ENCODE measurements around the gene ELMOD1.

Gene ELMOD1

GRCh38 chr11:107612445-107612844, 21.5 kb downstream of the ELMOD1 start:
- no peak for DNase-seq (ENCODE audit: low read depth)
- H3K4me3 ChIP-seq (replicated peaks; ENCODE audit: low read depth, low read length): no peak overlapping the region
- TF ChIP-seq CTCF (IDR thresholded peaks at IDR 0.05; ENCODE audit: low read length, missing control alignments): no peak

- H3K4me3 ChIP-seq (replicated peaks; ENCODE audit: low read depth, low read length): no peak overlapping the region
- TF ChIP-seq CTCF (IDR thresholded peaks at IDR 0.05; ENCODE audit: low read length, missing control alignments): no peak
- DNase-seq (ENCODE audit: low read depth): peak; percentile 13
These were observed 29.0 kb downstream of the ELMOD1 start for GRCh38 chr11:107619926-107620325.

- TF ChIP-seq CTCF (IDR thresholded peaks at IDR 0.05; ENCODE audit: low read length, missing control alignments): no peak
- no peak for DNase-seq (ENCODE audit: low read depth)
- H3K4me3 ChIP-seq (replicated peaks; ENCODE audit: low read depth, low read length): no peak overlapping the region
These were observed 30.1 kb downstream of the ELMOD1 start for GRCh38 chr11:107621081-107621480.

- H3K4me3 ChIP-seq (replicated peaks; ENCODE audit: low read depth, low read length): no peak overlapping the region
- TF ChIP-seq CTCF (IDR thresholded peaks at IDR 0.05; ENCODE audit: low read length, missing control alignments): no peak
- DNase-seq (ENCODE audit: low read depth): no peak
These were observed 32.2 kb downstream of the ELMOD1 start for GRCh38 chr11:107623183-107623582.

- no peak for DNase-seq (ENCODE audit: low read depth)
- TF ChIP-seq CTCF (IDR thresholded peaks at IDR 0.05; ENCODE audit: low read length, missing control alignments): no peak
- no peak overlapping the region for H3K4me3 ChIP-seq (replicated peaks; ENCODE audit: low read depth, low read length)
These were observed 34.2 kb downstream of the ELMOD1 start for GRCh38 chr11:107624983-107625684.

GRCh38 chr11:107625685-107625989, 34.7 kb downstream of the ELMOD1 start:
- H3K4me3 ChIP-seq (replicated peaks; ENCODE audit: low read depth, low read length): no peak overlapping the region
- no peak for DNase-seq (ENCODE audit: low read depth)
- no peak for TF ChIP-seq CTCF (IDR thresholded peaks at IDR 0.05; ENCODE audit: low read length, missing control alignments)

GRCh38 chr11:107631043-107631442, 40.1 kb downstream of the ELMOD1 start:
- no peak for TF ChIP-seq CTCF (IDR thresholded peaks at IDR 0.05; ENCODE audit: low read length, missing control alignments)
- H3K4me3 ChIP-seq (replicated peaks; ENCODE audit: low read depth, low read length): no peak overlapping the region
- no peak for DNase-seq (ENCODE audit: low read depth)
